Measurements from ENCODE around the gene POMT1.

The POMT1 gene

DNA sequence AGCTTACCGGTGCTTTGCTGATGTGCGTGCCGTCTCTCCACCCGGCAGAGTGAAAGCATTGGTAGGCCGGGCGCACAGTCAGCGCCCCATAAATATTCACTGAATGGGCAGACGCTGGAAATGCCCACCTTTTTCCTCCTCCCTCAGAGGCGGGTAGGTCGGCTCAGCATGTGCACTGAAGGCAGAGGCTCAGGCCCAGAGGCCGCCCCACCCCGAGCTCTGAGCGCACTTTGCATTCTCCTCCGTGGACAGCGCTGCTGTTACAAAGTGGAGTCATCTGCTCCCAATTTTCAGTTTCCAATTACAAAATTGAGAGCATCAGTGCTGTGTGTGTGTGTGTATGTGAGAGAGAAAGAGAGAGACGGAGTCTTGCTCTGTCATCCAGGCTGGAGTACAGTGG is 17.8 kb downstream of the POMT1 start:
- Histone ChIP-seq H3K27me3 (ENCODE audit: low read depth, low read length) (no peaks in the 10 kb centered on the region), H3K9me3 (ENCODE audit: control insufficient read depth in 1 of 2, low read length in 2 of 2) (no peaks in the 10 kb centered on the region), H3K27ac (ENCODE audit: low read length) (no peak overlapping the region), H3K36me3 (ENCODE audit: control insufficient read depth in 1 of 2, insufficient read depth in 2 of 2, low read length in 2 of 2) (peaks cover 65 to 84% of the 10 kb centered on the region in 2 donors), H3K4me1 (ENCODE audit: control insufficient read depth in 1 of 2, insufficient read depth in 2 of 2, low read length in 2 of 2) (peaks cover 0 to 16% of the 10 kb centered on the region in 2 donors), H3K4me3 (ENCODE audit: low read depth in 1 of 2, low read length in 2 of 2) (no peak overlapping the region)

DNA sequence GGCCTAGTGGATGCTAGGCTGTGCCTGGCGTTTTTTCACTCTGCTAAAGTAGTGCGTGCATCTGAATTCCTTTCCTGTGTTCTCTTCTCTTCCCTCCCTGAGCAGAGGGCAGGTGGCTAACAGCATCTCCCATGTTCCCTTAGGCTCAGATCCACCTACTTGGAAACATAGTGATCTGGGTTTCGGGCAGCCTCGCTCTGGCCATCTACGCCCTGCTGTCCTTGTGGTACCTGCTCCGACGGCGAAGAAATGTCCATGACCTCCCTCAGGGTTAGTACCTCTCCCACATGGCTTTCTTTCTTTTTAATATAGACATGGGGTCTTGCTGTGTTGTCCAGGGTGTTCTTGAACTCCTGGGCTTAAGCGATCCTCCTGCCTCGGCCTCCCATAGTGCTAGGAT is 18.5 kb downstream of the POMT1 start:
- Histone ChIP-seq H3K4me1 (ENCODE audit: control insufficient read depth in 1 of 2, insufficient read depth in 2 of 2, low read length in 2 of 2) (peaks cover 0 to 16% of the 10 kb centered on the region in 2 donors), H3K27me3 (ENCODE audit: low read depth, low read length) (no peaks in the 10 kb centered on the region), H3K9me3 (ENCODE audit: control insufficient read depth in 1 of 2, low read length in 2 of 2) (no peaks in the 10 kb centered on the region), H3K27ac (ENCODE audit: low read length) (no peak overlapping the region), H3K4me3 (ENCODE audit: low read depth in 1 of 2, low read length in 2 of 2) (no peak overlapping the region), H3K36me3 (ENCODE audit: control insufficient read depth in 1 of 2, insufficient read depth in 2 of 2, low read length in 2 of 2) (peaks cover 66 to 80% of the 10 kb centered on the region in 2 donors)

DNA sequence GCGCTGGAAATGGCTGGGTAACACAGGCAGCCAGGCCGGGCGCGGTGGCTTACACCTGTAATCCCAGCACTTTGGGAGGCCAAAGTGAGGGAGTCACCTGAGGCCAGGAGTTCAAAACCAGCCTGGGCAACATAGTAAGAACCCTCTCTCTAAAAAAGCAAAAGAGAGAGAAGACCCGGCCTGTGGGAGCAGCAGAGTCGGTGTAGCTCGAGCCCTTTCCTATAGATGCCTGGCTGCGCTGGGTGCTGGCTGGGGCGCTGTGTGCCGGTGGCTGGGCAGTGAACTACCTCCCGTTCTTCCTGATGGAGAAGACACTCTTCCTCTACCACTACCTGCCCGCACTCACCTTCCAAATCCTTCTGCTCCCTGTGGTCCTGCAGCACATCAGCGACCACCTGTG is 19.1 kb downstream of the POMT1 start:
- H3K27ac ChIP-seq (ENCODE audit: low read length) = no peak overlapping the region
- H3K27me3 ChIP-seq (ENCODE audit: low read depth, low read length) = no peaks in the 10 kb centered on the region
- no peaks in the 10 kb centered on the region for H3K9me3 ChIP-seq (ENCODE audit: control insufficient read depth in 1 of 2, low read length in 2 of 2)
- no peak overlapping the region for H3K4me3 ChIP-seq (ENCODE audit: low read depth in 1 of 2, low read length in 2 of 2)
- H3K4me1 ChIP-seq (ENCODE audit: control insufficient read depth in 1 of 2, insufficient read depth in 2 of 2, low read length in 2 of 2) = peaks cover 0 to 13% of the 10 kb centered on the region in 2 donors
- peaks cover 66 to 80% of the 10 kb centered on the region in 2 donors for H3K36me3 ChIP-seq (ENCODE audit: control insufficient read depth in 1 of 2, insufficient read depth in 2 of 2, low read length in 2 of 2)

- Histone ChIP-seq H3K4me1 (ENCODE audit: control insufficient read depth in 1 of 2, insufficient read depth in 2 of 2, low read length in 2 of 2) (peaks cover 0 to 10% of the 10 kb centered on the region in 2 donors), H3K27me3 (ENCODE audit: low read depth, low read length) (no peaks in the 10 kb centered on the region), H3K9me3 (ENCODE audit: control insufficient read depth in 1 of 2, low read length in 2 of 2) (no peaks in the 10 kb centered on the region), H3K36me3 (ENCODE audit: control insufficient read depth in 1 of 2, insufficient read depth in 2 of 2, low read length in 2 of 2) (peaks cover 64 to 78% of the 10 kb centered on the region in 2 donors), H3K4me3 (ENCODE audit: low read depth in 1 of 2, low read length in 2 of 2) (no peak overlapping the region), H3K27ac (ENCODE audit: low read length) (no peak overlapping the region)
Measured at GRCh38 chr9:131522257-131523085, 19.8 kb downstream of the POMT1 start.

DNA sequence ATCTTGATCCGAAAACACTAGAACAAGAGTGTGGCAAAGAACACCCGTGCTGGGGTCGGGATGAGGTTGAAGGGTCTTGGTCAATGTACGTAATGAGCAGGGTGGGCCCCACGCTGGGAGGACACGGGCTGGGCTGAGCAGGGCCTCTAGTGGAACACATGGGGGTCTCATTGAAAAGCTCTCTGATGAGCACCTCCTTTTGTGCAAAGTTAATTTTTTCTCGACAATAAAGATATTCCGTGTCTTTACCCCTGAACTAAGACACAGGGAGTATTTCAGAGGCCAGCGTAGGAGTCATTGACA is 20.3 kb downstream of the POMT1 start:
- Histone ChIP-seq H3K27ac (ENCODE audit: low read length) (no peak overlapping the region), H3K4me3 (ENCODE audit: low read depth in 1 of 2, low read length in 2 of 2) (no peak overlapping the region), H3K27me3 (ENCODE audit: low read depth, low read length) (no peaks in the 10 kb centered on the region), H3K9me3 (ENCODE audit: control insufficient read depth in 1 of 2, low read length in 2 of 2) (no peaks in the 10 kb centered on the region), H3K36me3 (ENCODE audit: control insufficient read depth in 1 of 2, insufficient read depth in 2 of 2, low read length in 2 of 2) (peaks cover 64 to 80% of the 10 kb centered on the region in 2 donors), H3K4me1 (ENCODE audit: control insufficient read depth in 1 of 2, insufficient read depth in 2 of 2, low read length in 2 of 2) (peaks cover 0 to 6% of the 10 kb centered on the region in 2 donors)

- no peaks in the 10 kb centered on the region for H3K27me3 ChIP-seq (ENCODE audit: low read depth, low read length)
- H3K36me3 ChIP-seq (ENCODE audit: control insufficient read depth in 1 of 2, insufficient read depth in 2 of 2, low read length in 2 of 2) = peaks cover 65 to 81% of the 10 kb centered on the region in 2 donors
- no peaks in the 10 kb centered on the region for H3K9me3 ChIP-seq (ENCODE audit: control insufficient read depth in 1 of 2, low read length in 2 of 2)
- no peak overlapping the region for H3K4me3 ChIP-seq (ENCODE audit: low read depth in 1 of 2, low read length in 2 of 2)
- no peaks in the 10 kb centered on the region for H3K4me1 ChIP-seq (ENCODE audit: control insufficient read depth in 1 of 2, insufficient read depth in 2 of 2, low read length in 2 of 2)
- no peak overlapping the region for H3K27ac ChIP-seq (ENCODE audit: low read length)
Measured at GRCh38 chr9:131523451-131524435, 21.0 kb downstream of the POMT1 start.

DNA sequence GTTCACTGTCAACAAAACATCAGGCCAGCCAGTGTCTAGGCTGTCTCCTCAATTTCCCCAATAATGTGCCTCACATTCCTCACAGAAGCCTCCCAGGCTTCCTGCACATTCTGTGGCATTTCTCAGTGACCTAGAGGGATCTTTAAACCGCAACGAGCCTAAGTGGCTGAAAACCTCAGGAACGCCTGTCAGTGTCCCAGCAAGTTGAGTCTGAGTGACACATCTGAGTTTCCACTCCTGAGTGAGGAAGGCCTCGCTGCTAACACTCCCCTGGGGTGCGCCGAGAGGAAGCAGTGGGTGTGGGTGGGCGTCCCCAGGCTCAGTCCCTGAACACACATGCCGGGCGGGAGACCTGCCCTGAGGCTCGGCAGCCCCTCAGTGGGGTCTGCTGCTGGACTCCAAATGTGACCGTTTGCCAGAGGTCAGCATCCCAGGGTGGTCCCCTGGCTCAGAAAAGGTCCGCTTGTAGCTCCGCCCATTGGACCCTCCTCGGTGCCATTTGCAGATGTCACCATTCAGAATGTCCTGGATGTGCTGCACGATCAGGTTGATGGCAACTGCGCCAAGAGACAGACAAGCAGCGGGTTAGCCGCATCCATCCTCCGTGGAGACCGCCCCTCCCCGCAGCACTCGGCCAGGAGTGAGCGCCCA is 22.1 kb downstream of the POMT1 start:
- H3K27ac ChIP-seq (ENCODE audit: low read length) = no peak overlapping the region
- no peaks in the 10 kb centered on the region for H3K27me3 ChIP-seq (ENCODE audit: low read depth, low read length)
- peaks cover 59 to 79% of the 10 kb centered on the region in 2 donors for H3K36me3 ChIP-seq (ENCODE audit: control insufficient read depth in 1 of 2, insufficient read depth in 2 of 2, low read length in 2 of 2)
- H3K4me1 ChIP-seq (ENCODE audit: control insufficient read depth in 1 of 2, insufficient read depth in 2 of 2, low read length in 2 of 2) = peaks cover 0 to 6% of the 10 kb centered on the region in 2 donors
- H3K9me3 ChIP-seq (ENCODE audit: control insufficient read depth in 1 of 2, low read length in 2 of 2) = no peaks in the 10 kb centered on the region
- no peak overlapping the region for H3K4me3 ChIP-seq (ENCODE audit: low read depth in 1 of 2, low read length in 2 of 2)

- Histone ChIP-seq H3K27me3 (ENCODE audit: low read depth, low read length) (no peaks in the 10 kb centered on the region), H3K9me3 (ENCODE audit: control insufficient read depth in 1 of 2, low read length in 2 of 2) (no peaks in the 10 kb centered on the region), H3K27ac (ENCODE audit: low read length) (no peak overlapping the region), H3K36me3 (ENCODE audit: control insufficient read depth in 1 of 2, insufficient read depth in 2 of 2, low read length in 2 of 2) (peaks cover 48 to 68% of the 10 kb centered on the region in 2 donors), H3K4me3 (ENCODE audit: low read depth in 1 of 2, low read length in 2 of 2) (no peak overlapping the region), H3K4me1 (ENCODE audit: control insufficient read depth in 1 of 2, insufficient read depth in 2 of 2, low read length in 2 of 2) (peaks cover 6 to 13% of the 10 kb centered on the region in 2 donors)
Measured at GRCh38 chr9:131525643-131526565, 23.2 kb downstream of the POMT1 start.

DNA sequence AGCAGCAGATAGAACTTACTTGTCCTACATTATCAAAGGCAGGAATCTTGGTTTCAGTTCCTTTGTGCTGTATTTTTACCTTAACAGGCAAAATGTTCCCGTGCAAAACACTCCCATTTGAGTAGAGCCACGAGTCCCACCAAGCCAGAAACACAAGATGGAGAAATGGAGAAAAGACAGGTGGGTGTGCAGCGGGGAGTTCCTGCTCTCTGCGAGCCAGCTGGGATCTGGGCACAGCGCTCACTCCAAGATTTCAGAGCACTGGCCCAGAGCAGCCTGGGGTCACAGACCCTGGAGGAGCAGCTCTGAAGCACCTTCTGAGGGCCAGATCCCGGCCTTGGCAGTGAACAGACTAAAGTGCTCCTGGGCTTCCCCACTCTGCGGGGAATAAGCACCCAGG is 25.5 kb downstream of the POMT1 start:
- peaks cover 35 to 46% of the 10 kb centered on the region in 2 donors for H3K36me3 ChIP-seq (ENCODE audit: control insufficient read depth in 1 of 2, insufficient read depth in 2 of 2, low read length in 2 of 2)
- no peaks in the 10 kb centered on the region for H3K27me3 ChIP-seq (ENCODE audit: low read depth, low read length)
- no peaks in the 10 kb centered on the region for H3K9me3 ChIP-seq (ENCODE audit: control insufficient read depth in 1 of 2, low read length in 2 of 2)
- H3K27ac ChIP-seq (ENCODE audit: low read length) = no peak overlapping the region
- no peak overlapping the region for H3K4me3 ChIP-seq (ENCODE audit: low read depth in 1 of 2, low read length in 2 of 2)
- H3K4me1 ChIP-seq (ENCODE audit: control insufficient read depth in 1 of 2, insufficient read depth in 2 of 2, low read length in 2 of 2) = peaks cover 6 to 13% of the 10 kb centered on the region in 2 donors

GRCh38 chr9:131528886-131529505 is 26.3 kb downstream of the POMT1 start:
- Histone ChIP-seq H3K27ac (ENCODE audit: low read length) (no peak overlapping the region), H3K36me3 (ENCODE audit: control insufficient read depth in 1 of 2, insufficient read depth in 2 of 2, low read length in 2 of 2) (peaks cover 29 to 40% of the 10 kb centered on the region in 2 donors), H3K27me3 (ENCODE audit: low read depth, low read length) (no peaks in the 10 kb centered on the region), H3K9me3 (ENCODE audit: control insufficient read depth in 1 of 2, low read length in 2 of 2) (no peaks in the 10 kb centered on the region), H3K4me3 (ENCODE audit: low read depth in 1 of 2, low read length in 2 of 2) (no peak overlapping the region), H3K4me1 (ENCODE audit: control insufficient read depth in 1 of 2, insufficient read depth in 2 of 2, low read length in 2 of 2) (peaks cover 6 to 13% of the 10 kb centered on the region in 2 donors)

All from muscle layer of duodenum (tissue), 2 donors.